ENCODE results near the gene ALKAL2.

The ALKAL2 gene

DNA sequence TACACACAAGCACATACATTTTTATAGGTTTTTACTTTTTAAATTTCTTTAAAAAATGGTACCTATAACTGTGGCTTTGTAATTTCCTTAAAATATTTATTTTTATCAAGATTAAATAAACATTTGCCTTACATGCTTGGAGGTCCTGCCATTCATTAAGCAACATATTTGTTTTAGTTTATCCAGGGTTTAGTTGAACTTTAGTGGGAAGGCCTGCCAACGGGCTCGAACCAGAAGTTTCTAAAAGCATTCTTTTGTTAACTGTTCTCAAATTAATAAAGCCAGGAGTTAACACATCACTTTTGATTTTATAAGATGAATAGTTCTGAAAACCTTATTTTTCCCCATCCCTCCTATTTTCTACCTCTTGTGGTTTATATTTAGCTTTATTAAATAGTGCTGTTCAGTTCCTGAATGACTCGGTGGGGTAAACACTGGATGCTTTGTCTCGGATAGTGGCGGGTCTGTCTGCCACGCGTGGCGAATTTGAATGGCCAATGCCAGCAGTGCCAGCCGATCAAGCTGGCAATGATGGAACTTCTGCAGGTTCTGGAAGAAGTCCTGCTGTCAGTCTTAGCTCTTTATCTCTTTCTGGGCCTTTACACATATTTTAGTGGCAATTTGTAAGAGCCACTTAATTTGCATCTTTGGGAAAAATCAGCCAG lies 56.2 kb downstream of the ALKAL2 start:
- in situ Hi-C loops (cut with MboI; ENCODE audit: low sequenced_read_pairs, unreplicated experiment): no loop called here
- no peak for DNase-seq (ENCODE audit: low spot score)
- TF ChIP-seq, protein P1, sequence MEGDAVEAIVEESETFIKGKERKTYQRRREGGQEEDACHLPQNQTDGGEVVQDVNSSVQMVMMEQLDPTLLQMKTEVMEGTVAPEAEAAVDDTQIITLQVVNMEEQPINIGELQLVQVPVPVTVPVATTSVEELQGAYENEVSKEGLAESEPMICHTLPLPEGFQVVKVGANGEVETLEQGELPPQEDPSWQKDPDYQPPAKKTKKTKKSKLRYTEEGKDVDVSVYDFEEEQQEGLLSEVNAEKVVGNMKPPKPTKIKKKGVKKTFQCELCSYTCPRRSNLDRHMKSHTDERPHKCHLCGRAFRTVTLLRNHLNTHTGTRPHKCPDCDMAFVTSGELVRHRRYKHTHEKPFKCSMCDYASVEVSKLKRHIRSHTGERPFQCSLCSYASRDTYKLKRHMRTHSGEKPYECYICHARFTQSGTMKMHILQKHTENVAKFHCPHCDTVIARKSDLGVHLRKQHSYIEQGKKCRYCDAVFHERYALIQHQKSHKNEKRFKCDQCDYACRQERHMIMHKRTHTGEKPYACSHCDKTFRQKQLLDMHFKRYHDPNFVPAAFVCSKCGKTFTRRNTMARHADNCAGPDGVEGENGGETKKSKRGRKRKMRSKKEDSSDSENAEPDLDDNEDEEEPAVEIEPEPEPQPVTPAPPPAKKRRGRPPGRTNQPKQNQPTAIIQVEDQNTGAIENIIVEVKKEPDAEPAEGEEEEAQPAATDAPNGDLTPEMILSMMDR (IDR thresholded peaks at IDR 0.05; ENCODE audit: borderline replicate concordance, control extremely low read depth, extremely low read depth, insufficient read depth, missing control alignments): no peak
